HCT116 (cell line): ENCODE data around the gene UTS2. TPM values are rescaled to one million over a fixed set of nuclear protein-coding genes. Genes with fewer than 3 reads are reported as not detected.

ENCODE experiments used
- ATAC-seq: fragments of 200-7000 bp; cut with Tn5 transposase; 2 replicates; pipeline ENCODE4 v1.9.1; 2020; ENCODE audit warnings: mild to moderate bottlenecking, moderate library complexity
- BruUV-seq: library from RNA; stranded (reverse); fragments of 400-500 nt; replicated peaks from 2 replicates; lab custom pipeline; 2021; lab: Mats Ljungman, UMichigan
- CTCF ChIA-PET: fragments of 300-600 bp; sonication (Branson Sonifier 250); formaldehyde crosslinking; loops from one replicate; lab custom pipeline; 2021; ENCODE audit warnings: antibody characterized with exemption; lab: Charles Lee
- POLR2A ChIA-PET: fragments of 300-600, 350-600 bp; sonication (Branson Sonifier 250); formaldehyde crosslinking; loops from one replicate; lab custom pipeline; 2021; ENCODE audit warnings: antibody characterized with exemption; lab: Charles Lee
- RAD21 ChIA-PET, 2 experiments: fragments of 300-600 bp; sonication (Branson Sonifier 250); formaldehyde crosslinking; loops; one replicate each; lab custom pipeline; 2023; ENCODE audit warnings: low total read pairs in 2 of 2; ENCODE audit not compliant: uncharacterized antibody in 2 of 2, unreplicated experiment in 2 of 2, low non-redundant PET in 1 of 2; lab: Charles Lee
- DNase-seq: peaks from one replicate; pipeline ENCODE4 v3.0.0-alpha.2; 2010; ENCODE audit warnings: low read depth, low spot score
- H2AFZ ChIP-seq: fragments of 200-600 bp; shearing (Covaris generic), sonication (generic); 2 replicates; pipeline ENCODE4 v1.6.1; 2017; ENCODE audit warnings: low read depth, mixed run types, mixed read lengths, antibody characterized with exemption, low read length; ENCODE audit not compliant: poor library complexity, severe bottlenecking
- H3K27ac ChIP-seq: 2 replicates; pipeline ENCODE4 v1.5.1; 2012; ENCODE audit warnings: low read depth, low read length
- H3K27me3 ChIP-seq: fragments of 200-600 bp; sonication (generic); 2 replicates; pipeline ENCODE4 v1.6.1; 2016; ENCODE audit warnings: mixed run types, low read length, mixed read lengths; ENCODE audit not compliant: insufficient read depth
- H3K36me3 ChIP-seq, 2 experiments: fragments of 200-500 bp in 1 of 2; fragments of 200-600 bp in 1 of 2; sonication (Bioruptor generic) in 1 of 2; sonication (generic) in 1 of 2; 2 replicates each; pipeline versions ENCODE4 v1.5.1 to v1.6.1; 2014 to 2016; ENCODE audit warnings: low read length in 2 of 2, inconsistent platforms in 1 of 2, mixed read lengths in 1 of 2, mixed run types in 1 of 2; ENCODE audit not compliant: insufficient read depth in 2 of 2, control insufficient read depth in 1 of 2
- H3K4me1 ChIP-seq, 2 experiments: fragments of 200-600 bp in 1 of 2; sonication (generic) in 1 of 2; 2 replicates each; pipeline versions ENCODE4 v1.5.1 to v1.6.1; 2012 to 2017; ENCODE audit warnings: low read length in 2 of 2, inconsistent platforms in 1 of 2, mild to moderate bottlenecking in 1 of 2, mixed read lengths in 1 of 2, mixed run types in 1 of 2, moderate library complexity in 1 of 2; ENCODE audit not compliant: insufficient read depth in 2 of 2, control insufficient read depth in 1 of 2
- H3K4me2 ChIP-seq: fragments of 200-600 bp; sonication (generic); 2 replicates; pipeline ENCODE4 v1.6.1; 2017; ENCODE audit warnings: mixed run types, low read length, mixed read lengths
- H3K4me3 ChIP-seq, 2 experiments: fragments of 200-600 bp in 1 of 2; sonication (generic) in 1 of 2; replicated peaks in 1 of 2; 2 replicates each; pipeline ENCODE4 v1.5.1; 2011 to 2016; ENCODE audit warnings: low read length in 2 of 2, control low read depth in 1 of 2, low read depth in 1 of 2, mild to moderate bottlenecking in 1 of 2, mixed read lengths in 1 of 2, mixed run types in 1 of 2
- H3K79me2 ChIP-seq: fragments of 200-600 bp; sonication (generic); 2 replicates; pipeline ENCODE4 v1.6.1; 2017; ENCODE audit warnings: mild to moderate bottlenecking, mixed run types, low read length, moderate library complexity, mixed read lengths; ENCODE audit not compliant: insufficient read depth
- H3K9ac ChIP-seq: fragments of 200-600 bp; sonication (generic); 2 replicates; pipeline ENCODE4 v1.6.1; 2016; ENCODE audit warnings: low read length, mixed read lengths
- H3K9me2 ChIP-seq: fragments of 200-600 bp; sonication (generic), shearing (Covaris generic); 2 replicates; pipeline ENCODE4 v1.6.1; 2017; ENCODE audit warnings: mixed run types, mild to moderate bottlenecking, moderate library complexity; ENCODE audit not compliant: insufficient read depth
- H3K9me3 ChIP-seq, 2 experiments: fragments of 200-500 bp in 1 of 2; fragments of 200-600 bp in 1 of 2; sonication (Bioruptor generic) in 1 of 2; sonication (generic) in 1 of 2; 2 replicates each; pipeline ENCODE4 v1.6.1; 2014 to 2017; ENCODE audit warnings: low read length in 2 of 2, mixed read lengths in 2 of 2, inconsistent platforms in 1 of 2, low read depth in 1 of 2, mild to moderate bottlenecking in 1 of 2, mixed run types in 1 of 2, moderate library complexity in 1 of 2; ENCODE audit not compliant: control insufficient read depth in 1 of 2, insufficient read depth in 1 of 2
- H4K20me1 ChIP-seq: fragments of 200-600 bp; sonication (generic), shearing (Covaris generic); 2 replicates; pipeline ENCODE4 v1.6.1; 2017; ENCODE audit warnings: mixed run types, mild to moderate bottlenecking, moderate library complexity; ENCODE audit not compliant: insufficient read depth
- CBX3 ChIP-seq: IDR thresholded peaks from 2 replicates; pipeline ENCODE4 v1.6.1; 2012; ENCODE audit warnings: low read depth
- EGR1 ChIP-seq: IDR thresholded peaks from 2 replicates; pipeline ENCODE4 v1.6.1; 2012; ENCODE audit warnings: low read depth
- EZH2 ChIP-seq: fragments of 200-600 bp; sonication (generic); IDR thresholded peaks from 2 replicates; pipeline ENCODE4 v1.6.1; 2017; ENCODE audit warnings: antibody characterized with exemption, mixed run types
- EZH2phosphoT487 ChIP-seq: fragments of 200-600 bp; IDR thresholded peaks from 2 replicates; pipeline ENCODE4 v1.6.1; 2018; ENCODE audit warnings: antibody characterized with exemption, borderline replicate concordance
- FOSL1 ChIP-seq: IDR thresholded peaks from 2 replicates; pipeline ENCODE4 v1.6.1; 2012; ENCODE audit warnings: low read depth
- JUND ChIP-seq: IDR thresholded peaks from 2 replicates; pipeline ENCODE4 v1.6.1; 2012
- POLR2AphosphoS5 ChIP-seq: IDR thresholded peaks from 2 replicates; pipeline ENCODE4 v1.6.1; 2011; ENCODE audit warnings: mild to moderate bottlenecking, low read depth, low read length, moderate library complexity
- RAD21 ChIP-seq: IDR thresholded peaks from 2 replicates; pipeline ENCODE4 v1.6.1; 2012; ENCODE audit warnings: low read depth, mild to moderate bottlenecking
- SIN3A ChIP-seq: IDR thresholded peaks from 2 replicates; pipeline ENCODE4 v1.6.1; 2012; ENCODE audit warnings: low read depth
- SP1 ChIP-seq: IDR thresholded peaks from 2 replicates; pipeline ENCODE4 v1.6.1; 2012; ENCODE audit warnings: low read depth
- SRF ChIP-seq: IDR thresholded peaks from 2 replicates; pipeline ENCODE4 v1.6.1; 2012; ENCODE audit warnings: low read depth
- YY1 ChIP-seq: IDR thresholded peaks from 2 replicates; pipeline ENCODE4 v1.6.1; 2011; ENCODE audit warnings: low read length, low read depth, moderate library complexity, mild to moderate bottlenecking; ENCODE audit not compliant: insufficient replicate concordance; ENCODE audit errors: extremely low read depth
- ZFX ChIP-seq: fragments of 450-650 bp; IDR thresholded peaks from 2 replicates; pipeline ENCODE4 v1.6.1; 2017
- ZNF274 ChIP-seq: fragments of 200-500 bp; sonication (Bioruptor generic); IDR thresholded peaks from 2 replicates; pipeline ENCODE4 v1.6.1; 2014; ENCODE audit warnings: mild to moderate bottlenecking, low read depth, low read length, inconsistent platforms
- intact Hi-C: fragments of 100-400 bp; cut with micrococcal nuclease; formaldehyde crosslinking; loops from 2 replicates; pipeline ENCODE4 v1.10.0; 2022
- total RNA-seq: library from RNA; stranded (reverse); gene quantifications from one replicate; pipeline ENCODE4 v1.2.1, GENCODE V29; 2021; ENCODE audit not compliant: unreplicated experiment
- TF ChIP-seq, protein P1 (sequence below): IDR thresholded peaks from 2 replicates; pipeline ENCODE4 v1.6.1; 2012
- TF ChIP-seq, protein P2 (sequence below): IDR thresholded peaks from 2 replicates; pipeline ENCODE4 v1.6.1; 2011; ENCODE audit warnings: mild to moderate bottlenecking, low read length, moderate library complexity; ENCODE audit not compliant: insufficient replicate concordance; ENCODE audit errors: extremely low read depth
- TF ChIP-seq, protein P3 (sequence below): IDR thresholded peaks from 2 replicates; pipeline ENCODE4 v1.6.1; 2012

UTS2 gene
- total RNA-seq, 1 experiment from 2014 or later = 3.0 TPM

DNA sequence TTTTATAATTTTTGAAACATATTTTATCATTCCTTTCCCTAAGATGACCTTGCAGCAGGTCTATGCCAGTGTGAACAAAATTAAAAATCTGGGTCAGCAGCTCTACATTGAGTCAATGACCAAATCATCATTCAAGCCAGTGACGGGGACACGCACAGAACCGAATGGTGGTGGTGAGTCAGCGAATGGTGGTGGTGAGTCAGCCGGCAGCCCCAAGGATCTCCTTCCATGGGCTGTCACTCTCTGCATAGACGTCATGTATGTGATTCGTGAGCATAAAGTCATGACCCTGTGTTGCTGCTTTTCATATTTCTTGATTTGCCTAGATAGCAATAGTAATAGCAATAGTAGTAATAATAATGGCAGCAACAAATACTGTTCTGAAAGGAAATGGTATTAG, 42.5 kb downstream of the UTS2 start:
- Histone ChIP-seq H3K27ac (no peak overlapping the region), H3K4me1 (peaks cover 3 to 11% of the 10 kb centered on the region in 2 experiments; a peak in 3 of 4 replicates), H4K20me1 (no peaks in the 10 kb centered on the region), H3K4me2 (peak overlapping the region; percentile 35), H3K9me3 (peaks cover 10 to 12% of the 10 kb centered on the region in 2 experiments; a peak in 3 of 4 replicates), H3K9me2 (no peaks in the 10 kb centered on the region), H3K27me3 (no peaks in the 10 kb centered on the region), H3K4me3 (no peak overlapping the region), H3K9ac (no peak overlapping the region), H3K79me2 (no peaks in the 10 kb centered on the region), H2AFZ (no peak overlapping the region), H3K36me3 (0 out of 4 replicates have a peak, but pooled peaks cover 2 to 17% of the 10 kb centered on the region in 2 experiments)
- intact Hi-C loops = no loop called here
- RAD21 ChIA-PET = no interaction called here
- DNase-seq (peak; percentile 64), ATAC-seq (peak; percentile 96)
- CTCF ChIA-PET = interaction anchor here (0.8 kb wide), 1 partner anchor 93 kb away, joined by 4 read pairs; no protein-coding TSS in a partner anchor
- TF ChIP-seq SIN3A (peak; percentile 16; the same call in 1 of the 2 replicates), CBX3 (peak; percentile 79; the same call in 1 of the 2 replicates), JUND (peak; percentile 89), SP1 (peak; percentile 46), YY1 (no peak), ZFX (no peak), POLR2AphosphoS5 (no peak), EGR1 (no peak), EZH2 (no peak), RAD21 (no peak), EZH2phosphoT487 (no peak), SRF (peak; percentile 61; the same call in 1 of the 2 replicates), FOSL1 (peak; percentile 92), ZNF274 (no peak)
- TF ChIP-seq, protein P1, sequence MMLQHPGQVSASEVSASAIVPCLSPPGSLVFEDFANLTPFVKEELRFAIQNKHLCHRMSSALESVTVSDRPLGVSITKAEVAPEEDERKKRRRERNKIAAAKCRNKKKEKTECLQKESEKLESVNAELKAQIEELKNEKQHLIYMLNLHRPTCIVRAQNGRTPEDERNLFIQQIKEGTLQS = peak; percentile 55; the same call in 1 of the 2 replicates
- TF ChIP-seq, protein P2, sequence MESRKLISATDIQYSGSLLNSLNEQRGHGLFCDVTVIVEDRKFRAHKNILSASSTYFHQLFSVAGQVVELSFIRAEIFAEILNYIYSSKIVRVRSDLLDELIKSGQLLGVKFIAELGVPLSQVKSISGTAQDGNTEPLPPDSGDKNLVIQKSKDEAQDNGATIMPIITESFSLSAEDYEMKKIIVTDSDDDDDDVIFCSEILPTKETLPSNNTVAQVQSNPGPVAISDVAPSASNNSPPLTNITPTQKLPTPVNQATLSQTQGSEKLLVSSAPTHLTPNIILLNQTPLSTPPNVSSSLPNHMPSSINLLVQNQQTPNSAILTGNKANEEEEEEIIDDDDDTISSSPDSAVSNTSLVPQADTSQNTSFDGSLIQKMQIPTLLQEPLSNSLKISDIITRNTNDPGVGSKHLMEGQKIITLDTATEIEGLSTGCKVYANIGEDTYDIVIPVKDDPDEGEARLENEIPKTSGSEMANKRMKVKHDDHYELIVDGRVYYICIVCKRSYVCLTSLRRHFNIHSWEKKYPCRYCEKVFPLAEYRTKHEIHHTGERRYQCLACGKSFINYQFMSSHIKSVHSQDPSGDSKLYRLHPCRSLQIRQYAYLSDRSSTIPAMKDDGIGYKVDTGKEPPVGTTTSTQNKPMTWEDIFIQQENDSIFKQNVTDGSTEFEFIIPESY = no peak
- TF ChIP-seq, protein P3, sequence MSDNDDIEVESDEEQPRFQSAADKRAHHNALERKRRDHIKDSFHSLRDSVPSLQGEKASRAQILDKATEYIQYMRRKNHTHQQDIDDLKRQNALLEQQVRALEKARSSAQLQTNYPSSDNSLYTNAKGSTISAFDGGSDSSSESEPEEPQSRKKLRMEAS = no peak
- POLR2A ChIA-PET = interaction anchor here (0.5 kb wide), 1 partner anchor 27 kb away, joined by 3 read pairs; the partner anchor contains the start of gene PER3
- BruUV-seq = no TSS peak
